CD4-positive, alpha-beta T cell treated with Interleukin-10 for 1 hour (primary cell): ENCODE results near the gene ZNF443.
"Not testable (repeated sequence)": the region's sequence is repeated elsewhere in the genome, so short reads cannot be mapped to it uniquely, and the experiment has no call there.

Source experiments
- DNase-seq: peaks from one replicate; pipeline ENCODE4 v3.0.0-alpha.2; 2020

Gene ZNF443

DNA sequence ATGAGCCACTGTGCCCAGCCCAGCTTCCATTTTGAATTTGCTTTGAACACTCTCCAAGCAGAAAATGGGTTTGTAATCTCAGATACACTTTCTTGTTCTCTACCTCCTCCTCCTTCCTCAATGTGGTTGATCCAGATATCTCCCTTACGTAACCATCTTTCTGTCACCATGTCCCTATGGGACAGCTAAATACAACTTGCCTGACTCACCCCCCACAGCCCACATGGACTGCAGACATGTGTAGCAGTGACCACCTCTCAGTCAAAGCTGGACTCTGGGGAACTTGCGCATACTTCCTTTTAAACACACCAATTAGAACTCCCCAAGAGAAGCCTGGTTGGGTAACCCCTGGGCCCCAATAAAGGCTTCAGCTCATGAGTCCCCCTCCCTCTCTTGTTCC lies 28.9 kb downstream of the ZNF443 start:
- no peak for DNase-seq

DNA sequence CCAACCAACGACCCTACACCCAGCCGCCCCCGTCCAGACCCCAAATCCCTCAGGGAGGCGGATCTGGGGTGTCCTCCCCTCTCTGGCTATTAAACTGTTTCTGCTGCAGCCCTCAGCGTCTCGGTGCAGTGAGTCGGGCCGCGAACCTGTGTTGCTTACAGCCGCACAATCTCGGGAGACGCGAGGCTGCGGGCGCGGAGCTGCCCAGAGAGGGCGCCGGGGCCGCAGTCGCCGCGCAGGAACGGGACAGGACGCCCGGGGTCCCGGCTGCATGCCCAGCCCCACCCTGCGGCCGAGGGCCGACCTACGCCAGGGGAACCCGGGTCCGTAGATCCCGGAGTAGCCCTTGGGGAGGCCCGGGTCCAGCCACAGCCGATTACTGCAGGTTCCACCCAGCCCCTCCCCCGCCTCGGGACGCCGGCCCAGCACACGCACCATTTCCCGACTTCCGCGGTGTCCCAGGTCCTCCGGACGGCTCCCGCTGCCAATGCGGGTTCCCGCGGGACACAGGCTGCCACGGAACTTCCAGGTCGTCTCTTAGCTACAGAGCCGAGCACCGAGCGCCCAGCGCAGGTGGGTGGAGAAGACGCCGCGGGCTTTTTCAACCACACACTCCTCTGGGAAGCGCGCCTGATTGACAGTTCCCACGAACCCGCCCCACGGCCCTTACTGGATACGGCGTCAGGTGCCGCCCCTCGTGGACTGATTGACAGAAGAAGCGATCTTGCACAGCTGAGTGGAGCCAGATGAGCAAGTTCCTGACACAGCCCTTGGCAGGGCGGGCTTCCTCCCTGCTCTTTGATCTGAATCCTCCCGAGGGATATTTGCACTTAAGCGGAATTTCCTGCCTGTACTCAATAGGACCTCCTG lies 40.0 kb downstream of the ZNF443 start, which contains the start of gene ZNF799:
Gene ZNF799 (minus strand): TSS at position 639 of the 870 bp plus-strand sequence. CDS start 201 bp downstream, at position 438.
- DNase-seq, result peak; percentile 84

DNA sequence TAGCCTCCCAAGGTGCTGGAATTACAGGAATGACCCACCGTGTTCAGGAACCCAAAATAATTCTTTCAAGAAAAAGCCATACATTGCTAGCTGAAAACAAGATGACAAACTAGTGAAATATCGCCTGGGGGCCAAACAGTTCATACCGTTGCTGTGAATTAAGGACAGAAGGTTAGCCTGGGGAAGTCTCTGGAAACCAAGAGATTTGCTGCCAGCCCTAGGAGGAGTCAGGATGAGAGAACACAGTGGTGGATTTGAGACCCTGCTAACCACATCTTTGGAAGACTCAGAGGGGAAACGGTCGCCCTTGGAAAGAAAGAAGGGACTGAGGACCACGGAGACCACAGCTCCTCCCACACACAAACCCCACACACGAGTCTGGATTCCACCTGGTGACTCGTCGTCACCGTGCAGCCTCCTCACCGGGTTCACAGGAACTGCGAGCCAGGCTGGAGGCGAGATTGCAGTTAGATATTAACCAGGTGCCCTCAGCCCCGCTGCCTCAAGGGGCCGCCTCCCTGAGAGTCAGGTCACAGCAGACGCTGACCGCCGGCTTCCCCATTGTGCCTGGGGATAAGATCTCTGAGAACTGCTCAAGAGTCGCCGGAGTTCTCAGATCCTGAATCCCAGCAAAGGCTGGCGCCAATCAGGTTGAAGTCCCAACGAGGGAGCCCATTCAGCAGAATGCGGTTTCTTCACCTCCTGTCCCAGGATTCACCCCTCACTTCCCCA lies 40.8 kb downstream of the ZNF443 start:
- peak; percentile 9 for DNase-seq

DNA sequence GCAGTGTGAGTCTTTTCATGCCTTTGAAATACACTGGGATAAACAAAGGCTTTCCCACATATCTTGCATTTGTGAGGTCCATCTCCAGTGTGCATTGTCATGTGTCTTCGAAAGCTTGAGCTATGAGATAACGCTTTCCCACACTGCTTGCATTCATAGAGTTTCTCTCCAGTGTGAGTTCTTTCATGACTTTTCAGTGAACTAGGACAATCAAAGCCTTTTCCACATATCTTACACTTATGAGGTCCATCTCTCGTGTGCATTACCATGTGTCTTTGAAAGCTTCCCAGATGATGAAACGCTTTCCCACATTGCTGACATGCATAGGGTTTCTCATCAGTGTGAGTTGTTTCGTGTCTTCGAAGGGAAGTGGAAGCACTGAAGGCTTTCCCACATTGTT lies 49.7 kb downstream of the ZNF443 start:
- DNase-seq, result not testable (repeated sequence)

DNA sequence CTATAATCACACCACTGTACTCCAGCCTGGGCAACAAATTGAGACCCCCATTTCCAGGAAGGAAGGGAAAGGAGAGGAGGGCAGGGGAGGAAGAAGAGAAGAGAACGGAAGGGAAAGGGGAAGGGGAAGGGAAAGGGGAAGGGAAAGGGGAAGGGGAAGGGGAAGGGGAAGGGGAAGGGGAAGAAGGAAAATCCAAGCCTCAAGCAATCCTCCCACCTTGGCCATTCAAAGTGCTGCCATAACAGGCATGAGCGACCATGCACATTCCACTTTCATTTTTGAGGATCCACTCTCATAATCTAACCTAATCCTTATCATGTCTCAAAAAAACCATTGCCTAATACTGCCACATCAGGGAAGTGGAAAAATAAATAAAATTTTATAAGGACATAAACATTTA lies 54.5 kb downstream of the ZNF443 start:
- DNase-seq, result not testable (repeated sequence)

DNA sequence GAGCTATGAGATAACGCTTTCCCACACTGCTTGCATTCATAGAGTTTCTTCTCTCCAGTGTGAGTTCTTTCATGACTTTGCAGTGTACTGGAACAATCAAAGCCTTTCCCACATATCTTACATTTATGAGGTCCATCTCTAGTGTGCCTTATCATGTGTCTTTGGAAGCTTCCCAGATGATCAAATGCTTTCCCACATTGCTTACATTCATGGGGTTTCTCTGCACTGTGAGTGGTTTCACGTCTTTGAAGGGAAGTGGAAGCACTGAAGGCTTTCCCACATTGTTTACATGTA lies 60.4 kb downstream of the ZNF443 start:
- no peak for DNase-seq

DNA sequence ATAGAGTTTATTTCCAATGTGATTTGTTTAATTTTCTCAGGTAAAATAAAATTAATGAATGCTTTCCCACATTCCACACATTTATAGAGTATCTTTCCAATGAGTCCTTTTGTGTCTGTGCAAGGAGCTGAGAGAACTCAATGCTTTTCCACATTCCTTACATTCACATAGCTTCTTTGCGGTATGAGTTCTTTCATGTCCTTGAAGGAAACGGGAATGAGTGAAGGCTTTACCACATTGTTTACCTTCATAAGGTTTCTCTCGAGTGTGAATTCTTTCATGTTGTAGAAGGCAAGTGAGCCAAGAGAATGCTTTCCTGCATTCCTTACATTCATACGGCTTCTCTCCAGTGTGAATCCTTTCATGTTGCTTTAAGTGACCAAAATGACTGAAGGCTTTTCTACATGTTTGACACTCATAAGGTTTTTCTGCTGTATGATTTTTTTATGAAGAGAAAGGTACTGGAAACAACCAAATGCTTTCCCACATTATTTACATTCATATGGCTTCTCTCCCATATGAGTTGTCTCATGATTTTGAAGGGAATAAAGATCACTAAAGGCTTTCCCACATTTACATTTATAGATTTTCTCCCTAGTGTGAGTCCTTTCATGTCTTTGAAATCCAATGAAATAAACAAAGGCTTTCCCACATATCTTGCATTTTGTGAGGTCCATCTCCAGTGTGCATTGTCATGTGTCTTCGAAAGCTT lies 60.9 kb downstream of the ZNF443 start:
- no peak for DNase-seq
